ENCODE data around the gene FAM13C.

DNA sequence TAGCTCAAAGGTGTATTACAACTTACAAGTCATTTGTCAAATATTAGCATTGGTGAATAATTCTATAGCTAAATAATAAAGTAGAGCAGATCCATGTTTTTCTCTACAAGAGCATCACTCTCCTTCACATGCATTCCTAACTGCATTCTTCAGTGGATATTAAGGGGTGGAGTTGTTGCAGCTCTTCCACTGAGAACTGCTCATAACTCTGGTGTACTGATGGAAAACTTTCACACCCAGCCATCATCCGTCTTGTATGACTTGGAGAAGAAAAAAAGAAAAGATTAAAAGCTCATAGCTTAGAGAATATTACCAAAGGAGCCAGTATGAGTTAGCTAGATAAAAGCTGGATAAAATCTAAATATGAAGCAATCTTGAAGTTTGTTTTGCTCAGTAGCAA is 10.2 kb upstream of the FAM13C start:
- no peak for TF ChIP-seq ZNF324 (CRISPR knock-in tag; IDR thresholded peaks at IDR 0.05)
- TF ChIP-seq, protein P1, sequence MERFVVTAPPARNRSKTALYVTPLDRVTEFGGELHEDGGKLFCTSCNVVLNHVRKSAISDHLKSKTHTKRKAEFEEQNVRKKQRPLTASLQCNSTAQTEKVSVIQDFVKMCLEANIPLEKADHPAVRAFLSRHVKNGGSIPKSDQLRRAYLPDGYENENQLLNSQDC (CRISPR knock-in tag; IDR thresholded peaks at IDR 0.05), result no peak
- TF ChIP-seq BHLHE40 (IDR thresholded peaks at IDR 0.05; ENCODE audit: low read length), result no peak
